ENCODE measurements around the gene SPATA46. TPM values are rescaled to one million over a fixed set of nuclear protein-coding genes. Genes with fewer than 3 reads are reported as not detected.

The SPATA46 gene
- total and polyA plus RNA-seq, 2 donors (not counting 1 experiment from before 2014, with no cell fraction given) = not detected

- TF ChIP-seq CTCF (IDR thresholded peaks at IDR 0.05) (no peak), EZH2 (IDR thresholded peaks at IDR 0.05; ENCODE audit: borderline replicate concordance, insufficient read depth, low read depth, low read length, poor library complexity, severe bottlenecking) (no peak)
- Histone ChIP-seq H4K20me1 (ENCODE audit: control insufficient read depth, insufficient read depth, low read length, poor library complexity, severe bottlenecking) (no peaks in the 10 kb centered on the region), H3K9ac (ENCODE audit: low read length) (no peak overlapping the region), H3K27me3 (replicated peaks in 1 of 4; ENCODE audit: control extremely low read depth in 1 of 4, control insufficient read depth in 3 of 4, insufficient read depth in 4 of 4, low read length in 3 of 4) (peaks cover 0 to 5% (median 2%) of the 10 kb centered on the region in 4 experiments), H3K4me3 (ENCODE audit: control extremely low read depth in 1 of 5, extremely low read depth in 1 of 5, insufficient read depth in 1 of 5, low read depth in 2 of 5, low read length in 4 of 5) (no peak overlapping the region), H3K9me3 (ENCODE audit: control extremely low read depth in 1 of 3, control insufficient read depth in 2 of 3, insufficient read depth in 1 of 3, low read length in 2 of 3) (peaks cover 0 to 1% (median 0%) of the 10 kb centered on the region in 3 donors), H3K4me1 (ENCODE audit: control insufficient read depth in 2 of 2, insufficient read depth in 2 of 2, low read length in 2 of 2) (no peaks in the 10 kb centered on the region), H2AFZ (ENCODE audit: insufficient read depth, low read depth, low read length, poor library complexity, severe bottlenecking) (no peak overlapping the region), H3K4me2 (replicated peaks; ENCODE audit: low read depth, low read length, poor library complexity, severe bottlenecking) (no peak overlapping the region), H3K36me3 (replicated peaks in 1 of 2; ENCODE audit: control extremely low read depth in 1 of 2, control insufficient read depth in 1 of 2, extremely low read depth in 1 of 2, insufficient read depth in 2 of 2, low read length in 1 of 2) (no peaks in the 10 kb centered on the region), H3K27ac (ENCODE audit: low read length in 2 of 2) (no peak overlapping the region), H3K79me2 (ENCODE audit: control insufficient read depth, insufficient read depth, low read length) (no peaks in the 10 kb centered on the region)
- Mint-ChIP-seq H3K4me3 (no peak overlapping the region), H3K27me3 (peaks cover 34% of the 10 kb centered on the region), H3K27ac (no peak overlapping the region), H3K4me1 (peaks cover under 1% of the 10 kb centered on the region), H3K9me3 (ENCODE audit: insufficient read depth) (no peaks in the 10 kb centered on the region)
- DNase-seq = no peak
- WGBS (ENCODE audit: insufficient coverage) = 100% methylated on average over 1 of the region's 2 CpGs
- intact Hi-C loops (cut with micrococcal nuclease) = no loop called here
- ATAC-seq (ENCODE audit: low read depth) = no peak
- ChIA-PET CTCF (interaction anchor here (0.6 kb wide), 1 partner anchor 25 kb away, joined by 4 read pairs; no protein-coding TSS in a partner anchor), POLR2A (no interaction called here)
Observed at GRCh38 chr1:162416909-162417308, 40.3 kb upstream of the SPATA46 start.

GRCh38 chr1:162416215-162416614 lies 39.6 kb upstream of the SPATA46 start:
- DNase-seq (no peak), ATAC-seq (ENCODE audit: low read depth) (no peak)
- Histone ChIP-seq H3K36me3 (replicated peaks in 1 of 2; ENCODE audit: control extremely low read depth in 1 of 2, control insufficient read depth in 1 of 2, extremely low read depth in 1 of 2, insufficient read depth in 2 of 2, low read length in 1 of 2) (no peaks in the 10 kb centered on the region), H3K79me2 (ENCODE audit: control insufficient read depth, insufficient read depth, low read length) (no peaks in the 10 kb centered on the region), H3K4me2 (replicated peaks; ENCODE audit: low read depth, low read length, poor library complexity, severe bottlenecking) (no peak overlapping the region), H3K27ac (ENCODE audit: low read length in 2 of 2) (no peak overlapping the region), H3K27me3 (replicated peaks in 1 of 4; ENCODE audit: control extremely low read depth in 1 of 4, control insufficient read depth in 3 of 4, insufficient read depth in 4 of 4, low read length in 3 of 4) (peaks cover 0 to 7% (median 3%) of the 10 kb centered on the region in 4 experiments), H3K9me3 (ENCODE audit: control extremely low read depth in 1 of 3, control insufficient read depth in 2 of 3, insufficient read depth in 1 of 3, low read length in 2 of 3) (peaks cover 0 to 1% (median 0%) of the 10 kb centered on the region in 3 donors), H3K4me1 (ENCODE audit: control insufficient read depth in 2 of 2, insufficient read depth in 2 of 2, low read length in 2 of 2) (no peaks in the 10 kb centered on the region), H3K9ac (ENCODE audit: low read length) (no peak overlapping the region), H4K20me1 (ENCODE audit: control insufficient read depth, insufficient read depth, low read length, poor library complexity, severe bottlenecking) (no peaks in the 10 kb centered on the region), H3K4me3 (ENCODE audit: control extremely low read depth in 1 of 5, extremely low read depth in 1 of 5, insufficient read depth in 1 of 5, low read depth in 2 of 5, low read length in 4 of 5) (no peak overlapping the region), H2AFZ (ENCODE audit: insufficient read depth, low read depth, low read length, poor library complexity, severe bottlenecking) (no peak overlapping the region)
- Mint-ChIP-seq H3K9me3 (ENCODE audit: insufficient read depth) (no peaks in the 10 kb centered on the region), H3K27ac (no peak overlapping the region), H3K4me1 (no peaks in the 10 kb centered on the region), H3K4me3 (no peak overlapping the region), H3K27me3 (peaks cover 40% of the 10 kb centered on the region)
- ChIA-PET CTCF (no interaction called here), POLR2A (no interaction called here)
- TF ChIP-seq CTCF (IDR thresholded peaks at IDR 0.05) (no peak), EZH2 (IDR thresholded peaks at IDR 0.05; ENCODE audit: borderline replicate concordance, insufficient read depth, low read depth, low read length, poor library complexity, severe bottlenecking) (no peak)
- intact Hi-C loops (cut with micrococcal nuclease) = no loop called here

Data from B cell (primary cell).